Measurements from ENCODE around the gene SMU1.

The SMU1 gene

DNA sequence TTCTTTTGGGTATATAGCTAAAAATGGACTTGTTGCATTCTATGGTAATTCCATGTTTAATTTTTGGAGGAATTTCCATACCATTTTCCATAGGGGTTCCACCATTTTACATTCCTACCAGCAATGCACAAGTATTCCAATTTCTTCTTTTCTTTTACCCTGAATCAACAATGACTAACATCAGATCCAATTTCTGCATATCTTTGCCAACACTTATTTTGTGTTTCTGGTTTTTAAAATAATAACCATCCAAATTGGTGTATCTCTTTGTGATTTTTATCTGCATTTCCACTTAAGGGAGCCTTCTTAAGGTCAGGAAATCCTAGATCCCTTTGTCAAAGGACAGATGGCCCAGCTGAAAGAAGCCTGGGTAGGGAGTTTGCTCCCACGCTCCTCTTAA is 29.5 kb upstream of the SMU1 start:
- TF ChIP-seq, protein P1, sequence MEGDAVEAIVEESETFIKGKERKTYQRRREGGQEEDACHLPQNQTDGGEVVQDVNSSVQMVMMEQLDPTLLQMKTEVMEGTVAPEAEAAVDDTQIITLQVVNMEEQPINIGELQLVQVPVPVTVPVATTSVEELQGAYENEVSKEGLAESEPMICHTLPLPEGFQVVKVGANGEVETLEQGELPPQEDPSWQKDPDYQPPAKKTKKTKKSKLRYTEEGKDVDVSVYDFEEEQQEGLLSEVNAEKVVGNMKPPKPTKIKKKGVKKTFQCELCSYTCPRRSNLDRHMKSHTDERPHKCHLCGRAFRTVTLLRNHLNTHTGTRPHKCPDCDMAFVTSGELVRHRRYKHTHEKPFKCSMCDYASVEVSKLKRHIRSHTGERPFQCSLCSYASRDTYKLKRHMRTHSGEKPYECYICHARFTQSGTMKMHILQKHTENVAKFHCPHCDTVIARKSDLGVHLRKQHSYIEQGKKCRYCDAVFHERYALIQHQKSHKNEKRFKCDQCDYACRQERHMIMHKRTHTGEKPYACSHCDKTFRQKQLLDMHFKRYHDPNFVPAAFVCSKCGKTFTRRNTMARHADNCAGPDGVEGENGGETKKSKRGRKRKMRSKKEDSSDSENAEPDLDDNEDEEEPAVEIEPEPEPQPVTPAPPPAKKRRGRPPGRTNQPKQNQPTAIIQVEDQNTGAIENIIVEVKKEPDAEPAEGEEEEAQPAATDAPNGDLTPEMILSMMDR (IDR thresholded peaks at IDR 0.05; ENCODE audit: low read depth, low read length), result no peak
- no peak for DNase-seq (ENCODE audit: extremely low read depth, low read depth)

DNA sequence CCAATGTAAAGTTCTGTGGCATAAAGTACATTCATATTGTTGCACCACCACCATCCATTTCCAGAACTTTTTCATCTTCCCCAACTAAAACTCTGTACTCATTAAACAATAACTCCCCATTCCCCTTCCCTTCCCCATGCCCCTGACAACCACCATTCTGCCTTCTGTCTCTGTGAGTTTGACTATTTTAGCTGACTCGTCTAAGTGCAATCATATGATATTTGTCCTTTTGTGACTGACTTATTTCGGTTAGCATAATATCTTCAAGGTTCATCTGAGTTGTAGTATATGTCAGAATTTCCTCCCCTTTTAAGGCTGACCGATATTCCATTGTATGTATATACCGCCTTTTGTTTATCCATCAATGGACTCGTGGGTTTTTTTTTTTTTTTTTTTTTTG is 29.0 kb upstream of the SMU1 start:
- no peak for DNase-seq (ENCODE audit: extremely low read depth, low read depth)
- TF ChIP-seq, protein P1 (IDR thresholded peaks at IDR 0.05; ENCODE audit: low read depth, low read length), result no peak

DNA sequence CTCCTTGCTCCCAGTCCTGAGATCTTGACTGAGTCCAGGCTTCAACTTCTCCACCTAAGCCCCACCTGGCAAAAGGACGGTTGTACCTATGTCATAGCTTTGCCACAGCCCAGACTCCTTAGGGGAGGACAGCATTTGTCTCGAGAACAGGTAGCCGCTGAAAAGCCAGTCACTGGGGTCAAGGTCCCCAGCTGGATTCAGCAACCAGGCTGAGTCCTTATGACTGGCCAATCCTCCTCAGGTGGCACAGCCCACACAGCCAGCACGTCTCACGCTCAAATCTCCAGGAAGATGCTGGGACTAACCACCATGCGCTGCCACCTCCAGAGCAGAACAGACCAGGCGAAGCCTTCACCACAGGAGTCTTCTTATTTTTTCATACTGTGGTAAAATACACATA is 27.9 kb upstream of the SMU1 start:
- no peak for DNase-seq (ENCODE audit: extremely low read depth, low read depth)
- TF ChIP-seq, protein P1 (IDR thresholded peaks at IDR 0.05; ENCODE audit: low read depth, low read length), result no peak

DNA sequence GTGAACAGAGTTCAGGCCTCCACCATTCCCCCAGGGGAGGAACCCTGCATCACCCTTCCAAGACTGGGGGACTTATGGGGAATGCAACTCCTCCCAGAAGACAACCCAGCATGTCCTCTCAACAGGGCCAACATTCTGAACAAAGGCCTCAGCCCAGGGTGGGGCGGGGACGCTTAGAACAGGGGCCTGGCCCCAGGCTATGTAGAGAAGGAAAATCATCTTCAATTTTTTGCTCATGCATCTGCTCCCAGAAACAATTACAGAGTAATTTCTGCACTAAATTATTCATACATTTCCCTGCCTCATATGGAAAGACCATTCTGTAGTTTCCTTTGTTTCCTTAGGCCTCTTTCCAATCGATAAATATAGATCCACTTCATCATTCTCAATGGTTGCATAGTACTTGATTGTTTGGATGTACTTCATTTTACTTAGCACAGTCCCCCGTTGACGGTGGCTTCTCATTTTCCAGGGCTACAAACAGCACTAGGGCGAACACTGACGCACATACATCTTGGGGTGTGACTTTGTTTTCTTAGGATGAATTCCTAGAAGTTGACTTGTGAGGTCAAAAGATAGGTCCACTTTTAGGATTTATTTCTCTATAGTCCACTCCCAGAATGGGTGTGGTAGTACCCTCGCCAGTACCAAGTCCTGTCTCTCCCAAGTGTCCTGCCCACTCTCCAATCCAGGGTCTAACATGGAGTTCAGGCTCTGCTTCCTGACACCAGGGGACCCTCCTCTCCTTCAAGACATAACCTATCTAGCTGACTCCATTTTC is 27.2 kb upstream of the SMU1 start:
- DNase-seq (ENCODE audit: extremely low read depth, low read depth), result no peak
- TF ChIP-seq, protein P1 (IDR thresholded peaks at IDR 0.05; ENCODE audit: low read depth, low read length), result no peak

DNA sequence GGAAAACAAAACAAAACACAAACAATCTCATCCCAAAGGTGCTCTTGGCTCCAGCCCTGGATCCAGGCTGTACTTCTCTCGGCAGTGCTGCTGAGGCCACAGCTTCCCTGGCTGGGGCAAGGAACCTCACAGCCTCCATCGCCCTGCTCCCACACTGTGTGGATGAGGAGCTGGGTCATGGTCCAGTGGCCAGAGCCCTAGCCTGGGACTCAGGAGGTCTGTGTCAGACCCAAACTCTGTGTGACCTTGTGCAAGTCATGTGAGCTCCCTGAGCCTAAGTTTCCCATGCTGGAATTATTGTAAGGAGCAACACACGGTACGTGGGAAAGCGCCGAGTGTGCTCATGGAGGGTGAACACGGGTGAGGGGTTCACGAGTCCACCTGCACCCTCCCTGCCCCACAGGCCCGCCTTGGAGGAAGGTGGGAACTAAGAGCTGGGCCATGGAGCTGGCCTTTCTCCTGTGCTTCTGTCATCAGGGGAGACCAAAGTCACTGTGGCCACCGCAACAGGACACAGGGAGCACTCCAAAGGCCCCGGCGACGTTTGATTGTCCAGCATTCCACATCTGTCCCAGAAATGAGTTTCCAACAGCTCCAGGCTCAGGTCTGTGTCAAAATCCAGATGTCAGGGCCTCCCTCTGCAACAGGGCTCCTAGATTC is 26.2 kb upstream of the SMU1 start:
- DNase-seq (ENCODE audit: extremely low read depth, low read depth), result no peak
- TF ChIP-seq, protein P1 (IDR thresholded peaks at IDR 0.05; ENCODE audit: low read depth, low read length), result no peak

DNA sequence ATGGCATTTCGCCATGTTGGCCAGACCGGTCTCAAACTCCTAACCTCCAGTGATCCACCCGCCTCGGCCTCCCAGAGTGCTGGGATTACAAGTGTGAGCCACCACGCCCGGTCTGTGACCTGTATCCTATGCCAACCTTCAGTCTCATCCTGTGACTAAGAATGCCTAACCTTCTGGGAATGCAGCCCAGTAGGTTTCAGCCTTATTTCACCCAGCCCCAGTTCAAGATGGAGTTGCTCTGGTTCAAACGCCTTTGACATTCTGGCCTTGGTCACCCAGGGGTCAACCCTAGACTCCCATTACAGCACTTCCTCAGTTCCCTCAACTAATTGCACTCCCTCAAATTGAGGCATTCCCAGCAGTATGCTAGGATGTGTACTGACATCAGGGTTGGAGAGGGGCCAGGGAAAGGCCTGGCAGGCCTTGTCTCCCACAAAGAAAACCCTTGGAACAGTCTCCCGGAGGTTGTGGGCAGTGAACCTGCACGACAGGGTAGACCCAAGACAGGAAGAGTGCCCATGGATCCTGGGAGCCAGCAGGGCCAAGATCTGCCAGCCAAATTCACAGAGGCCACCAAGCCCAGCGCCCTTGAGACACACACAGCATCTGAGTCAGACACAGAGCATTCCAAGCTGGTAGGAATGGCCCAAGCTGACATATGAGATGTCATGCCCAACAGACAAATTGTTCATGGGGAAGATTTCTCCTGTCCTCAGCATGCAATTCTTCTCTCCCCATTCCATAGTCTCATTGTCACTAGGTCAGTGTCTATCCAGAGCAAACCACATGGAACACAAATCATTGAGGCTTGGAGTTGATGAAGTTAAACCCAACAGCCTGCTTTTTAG is 24.9 kb upstream of the SMU1 start:
- DNase-seq (ENCODE audit: extremely low read depth, low read depth), result no peak

More for the DNA sequence above, 24.9 kb upstream of the SMU1 start:
- TF ChIP-seq, protein P1 (IDR thresholded peaks at IDR 0.05; ENCODE audit: low read depth, low read length), result no peak

Measured in AG09319 (cell line).